ENCODE measurements around the gene RPL29. TPM values are rescaled to one million over a fixed set of nuclear protein-coding genes. Genes with fewer than 3 reads are reported as not detected.

RPL29 gene
- total RNA-seq, 1 donor from 2014 or later, result 925 TPM

- TF ChIP-seq, protein P1, sequence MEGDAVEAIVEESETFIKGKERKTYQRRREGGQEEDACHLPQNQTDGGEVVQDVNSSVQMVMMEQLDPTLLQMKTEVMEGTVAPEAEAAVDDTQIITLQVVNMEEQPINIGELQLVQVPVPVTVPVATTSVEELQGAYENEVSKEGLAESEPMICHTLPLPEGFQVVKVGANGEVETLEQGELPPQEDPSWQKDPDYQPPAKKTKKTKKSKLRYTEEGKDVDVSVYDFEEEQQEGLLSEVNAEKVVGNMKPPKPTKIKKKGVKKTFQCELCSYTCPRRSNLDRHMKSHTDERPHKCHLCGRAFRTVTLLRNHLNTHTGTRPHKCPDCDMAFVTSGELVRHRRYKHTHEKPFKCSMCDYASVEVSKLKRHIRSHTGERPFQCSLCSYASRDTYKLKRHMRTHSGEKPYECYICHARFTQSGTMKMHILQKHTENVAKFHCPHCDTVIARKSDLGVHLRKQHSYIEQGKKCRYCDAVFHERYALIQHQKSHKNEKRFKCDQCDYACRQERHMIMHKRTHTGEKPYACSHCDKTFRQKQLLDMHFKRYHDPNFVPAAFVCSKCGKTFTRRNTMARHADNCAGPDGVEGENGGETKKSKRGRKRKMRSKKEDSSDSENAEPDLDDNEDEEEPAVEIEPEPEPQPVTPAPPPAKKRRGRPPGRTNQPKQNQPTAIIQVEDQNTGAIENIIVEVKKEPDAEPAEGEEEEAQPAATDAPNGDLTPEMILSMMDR (IDR thresholded peaks at IDR 0.05; ENCODE audit: unreplicated experiment), result no peak
- H3K27ac Mint-ChIP-seq (ENCODE audit: unreplicated experiment), result no peak overlapping the region
- H3K9me3 Mint-ChIP-seq (ENCODE audit: unreplicated experiment), result no peaks in the 10 kb centered on the region
- peaks cover 8% of the 10 kb centered on the region for H3K36me3 Mint-ChIP-seq (ENCODE audit: low read depth, unreplicated experiment)
- H3K4me3 Mint-ChIP-seq (ENCODE audit: unreplicated experiment), result no peak overlapping the region
- DNase-seq (ENCODE audit: low spot score), result no peak
- H3K27me3 Mint-ChIP-seq (ENCODE audit: unreplicated experiment), result peaks cover 5% of the 10 kb centered on the region
- H3K4me1 Mint-ChIP-seq (ENCODE audit: unreplicated experiment), result peaks cover 9% of the 10 kb centered on the region
Observed at GRCh38 chr3:51988286-51989146, 7.2 kb downstream of the RPL29 start.

- DNase-seq (ENCODE audit: low spot score), result no peak
- no peak overlapping the region for H3K4me3 Mint-ChIP-seq (ENCODE audit: unreplicated experiment)
- H3K27ac Mint-ChIP-seq (ENCODE audit: unreplicated experiment), result no peak overlapping the region
- H3K36me3 Mint-ChIP-seq (ENCODE audit: low read depth, unreplicated experiment), result peaks cover 7% of the 10 kb centered on the region
- no peaks in the 10 kb centered on the region for H3K9me3 Mint-ChIP-seq (ENCODE audit: unreplicated experiment)
- peaks cover 11% of the 10 kb centered on the region for H3K4me1 Mint-ChIP-seq (ENCODE audit: unreplicated experiment)
- H3K27me3 Mint-ChIP-seq (ENCODE audit: unreplicated experiment), result peaks cover 5% of the 10 kb centered on the region
- TF ChIP-seq, protein P1 (IDR thresholded peaks at IDR 0.05; ENCODE audit: unreplicated experiment), result no peak
Observed at GRCh38 chr3:51987568-51987967, 8.1 kb downstream of the RPL29 start.

GRCh38 chr3:51986010-51986947 lies 9.4 kb downstream of the RPL29 start:
- no peak overlapping the region for H3K4me3 Mint-ChIP-seq (ENCODE audit: unreplicated experiment)
- H3K27ac Mint-ChIP-seq (ENCODE audit: unreplicated experiment), result no peak overlapping the region
- DNase-seq (ENCODE audit: low spot score), result no peak
- H3K9me3 Mint-ChIP-seq (ENCODE audit: unreplicated experiment), result no peaks in the 10 kb centered on the region
- TF ChIP-seq, protein P1 (IDR thresholded peaks at IDR 0.05; ENCODE audit: unreplicated experiment), result no peak
- H3K4me1 Mint-ChIP-seq (ENCODE audit: unreplicated experiment), result peaks cover 14% of the 10 kb centered on the region
- H3K27me3 Mint-ChIP-seq (ENCODE audit: unreplicated experiment), result peaks cover 6% of the 10 kb centered on the region
- H3K36me3 Mint-ChIP-seq (ENCODE audit: low read depth, unreplicated experiment), result peaks cover 2% of the 10 kb centered on the region

- TF ChIP-seq, protein P1 (IDR thresholded peaks at IDR 0.05; ENCODE audit: unreplicated experiment), result no peak
- H3K4me1 Mint-ChIP-seq (ENCODE audit: unreplicated experiment), result peaks cover 14% of the 10 kb centered on the region
- no peaks in the 10 kb centered on the region for H3K9me3 Mint-ChIP-seq (ENCODE audit: unreplicated experiment)
- DNase-seq (ENCODE audit: low spot score), result no peak
- peaks cover 7% of the 10 kb centered on the region for H3K27me3 Mint-ChIP-seq (ENCODE audit: unreplicated experiment)
- peak overlapping the region; percentile 65 for H3K4me3 Mint-ChIP-seq (ENCODE audit: unreplicated experiment)
- H3K27ac Mint-ChIP-seq (ENCODE audit: unreplicated experiment), result no peak overlapping the region
- H3K36me3 Mint-ChIP-seq (ENCODE audit: low read depth, unreplicated experiment), result no peaks in the 10 kb centered on the region
Observed at GRCh38 chr3:51985063-51985462, 10.6 kb downstream of the RPL29 start.
